Spleen (tissue), 7 donors: ENCODE data around the gene TRIM9.

Source experiments
- CTCF ChIP-seq, 11 experiments: fragments of 200-600 bp in 7 of 11; fragments of 450-650 bp in 4 of 11; sonication (generic) in 4 of 11; IDR thresholded peaks in 8 of 11; conservative IDR thresholded peaks in 3 of 11; 1 replicate in 7 of 11; 2 replicates in 4 of 11; pipeline versions ENCODE4 v1.4.0 to v1.8.0; 2016 to 2021; ENCODE audit warnings: antibody characterized with exemption in 11 of 11, inconsistent platforms in 4 of 11, mild to moderate bottlenecking in 1 of 11
- POLR2AphosphoS5 ChIP-seq, 3 donors: sonication (generic); formaldehyde crosslinking; IDR thresholded peaks; one replicate each; pipeline ENCODE4 v1.5.1; 2017; ENCODE audit warnings: antibody characterized with exemption in 3 of 3
- donor health status: DM: no; HTN: no; CAD: no; lungs with moderate emphysema.
- donor health status: DM: no; HTN: no; CAD: no.
- donor health status: DM: no; HTN: no; CAD: no.

GRCh38 chr14:51069055-51069454, 25.9 kb downstream of the TRIM9 start:
- TF ChIP-seq CTCF (IDR thresholded peaks at IDR 0.05 in 8 of 11, conservative IDR thresholded peaks at IDR 0.05 in 3 of 11): no peak
- no peak for TF ChIP-seq POLR2AphosphoS5 (IDR thresholded peaks at IDR 0.05)
